ENCODE measurements around the gene PYCR2. TPM values are rescaled to one million over a fixed set of nuclear protein-coding genes. Genes with fewer than 3 reads are reported as not detected.
"Not testable (repeated sequence)": the region's sequence is repeated elsewhere in the genome, so short reads cannot be mapped to it uniquely, and the experiment has no call there.

PYCR2 gene
- total RNA-seq, 2 donors from 2014 or later, result 46.6 to 50.2 TPM

GRCh38 chr1:225888898-225889601, 35.0 kb downstream of the PYCR2 start, which contains the start of gene LEFTY1:
Gene LEFTY1, minus strand, starts transcription at chr1:225889146. Its CDS starts 80 bp downstream, at chr1:225889066.
- H3K27ac ChIP-seq, result no peak within 1 kb of the TSS
- H3K27me3 ChIP-seq (replicated peaks; ENCODE audit: insufficient read depth), result no peaks in the 10 kb centered on the region
- no peaks in the 10 kb centered on the region for H3K9me3 ChIP-seq
- no peaks in the 10 kb centered on the region for H3K36me3 ChIP-seq
- ATAC-seq (ENCODE audit: insufficient number of reproducible peaks, low FRiP score, low read depth) (no peak), DNase-seq (ENCODE audit: low spot score) (no peak)
- H3K4me1 ChIP-seq (ENCODE audit: control insufficient read depth in 1 of 2, low read depth in 2 of 2), result no peaks in the 10 kb centered on the region
- H3K4me3 ChIP-seq, result no peak within 1 kb of the TSS
- TF ChIP-seq, protein P1, sequence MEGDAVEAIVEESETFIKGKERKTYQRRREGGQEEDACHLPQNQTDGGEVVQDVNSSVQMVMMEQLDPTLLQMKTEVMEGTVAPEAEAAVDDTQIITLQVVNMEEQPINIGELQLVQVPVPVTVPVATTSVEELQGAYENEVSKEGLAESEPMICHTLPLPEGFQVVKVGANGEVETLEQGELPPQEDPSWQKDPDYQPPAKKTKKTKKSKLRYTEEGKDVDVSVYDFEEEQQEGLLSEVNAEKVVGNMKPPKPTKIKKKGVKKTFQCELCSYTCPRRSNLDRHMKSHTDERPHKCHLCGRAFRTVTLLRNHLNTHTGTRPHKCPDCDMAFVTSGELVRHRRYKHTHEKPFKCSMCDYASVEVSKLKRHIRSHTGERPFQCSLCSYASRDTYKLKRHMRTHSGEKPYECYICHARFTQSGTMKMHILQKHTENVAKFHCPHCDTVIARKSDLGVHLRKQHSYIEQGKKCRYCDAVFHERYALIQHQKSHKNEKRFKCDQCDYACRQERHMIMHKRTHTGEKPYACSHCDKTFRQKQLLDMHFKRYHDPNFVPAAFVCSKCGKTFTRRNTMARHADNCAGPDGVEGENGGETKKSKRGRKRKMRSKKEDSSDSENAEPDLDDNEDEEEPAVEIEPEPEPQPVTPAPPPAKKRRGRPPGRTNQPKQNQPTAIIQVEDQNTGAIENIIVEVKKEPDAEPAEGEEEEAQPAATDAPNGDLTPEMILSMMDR (IDR thresholded peaks at IDR 0.05), result no peak

GRCh38 chr1:225888289-225888897, 35.7 kb downstream of the PYCR2 start:
- Histone ChIP-seq H3K9me3 (no peaks in the 10 kb centered on the region), H3K27me3 (replicated peaks; ENCODE audit: insufficient read depth) (no peaks in the 10 kb centered on the region), H3K27ac (no peak overlapping the region), H3K4me1 (ENCODE audit: control insufficient read depth in 1 of 2, low read depth in 2 of 2) (peaks cover under 1% of the 10 kb centered on the region in 2 donors), H3K36me3 (no peaks in the 10 kb centered on the region), H3K4me3 (no peak overlapping the region)
- ATAC-seq (ENCODE audit: insufficient number of reproducible peaks, low FRiP score, low read depth), result no peak
- TF ChIP-seq, protein P1 (IDR thresholded peaks at IDR 0.05), result no peak
- no peak for DNase-seq (ENCODE audit: low spot score)

DNA sequence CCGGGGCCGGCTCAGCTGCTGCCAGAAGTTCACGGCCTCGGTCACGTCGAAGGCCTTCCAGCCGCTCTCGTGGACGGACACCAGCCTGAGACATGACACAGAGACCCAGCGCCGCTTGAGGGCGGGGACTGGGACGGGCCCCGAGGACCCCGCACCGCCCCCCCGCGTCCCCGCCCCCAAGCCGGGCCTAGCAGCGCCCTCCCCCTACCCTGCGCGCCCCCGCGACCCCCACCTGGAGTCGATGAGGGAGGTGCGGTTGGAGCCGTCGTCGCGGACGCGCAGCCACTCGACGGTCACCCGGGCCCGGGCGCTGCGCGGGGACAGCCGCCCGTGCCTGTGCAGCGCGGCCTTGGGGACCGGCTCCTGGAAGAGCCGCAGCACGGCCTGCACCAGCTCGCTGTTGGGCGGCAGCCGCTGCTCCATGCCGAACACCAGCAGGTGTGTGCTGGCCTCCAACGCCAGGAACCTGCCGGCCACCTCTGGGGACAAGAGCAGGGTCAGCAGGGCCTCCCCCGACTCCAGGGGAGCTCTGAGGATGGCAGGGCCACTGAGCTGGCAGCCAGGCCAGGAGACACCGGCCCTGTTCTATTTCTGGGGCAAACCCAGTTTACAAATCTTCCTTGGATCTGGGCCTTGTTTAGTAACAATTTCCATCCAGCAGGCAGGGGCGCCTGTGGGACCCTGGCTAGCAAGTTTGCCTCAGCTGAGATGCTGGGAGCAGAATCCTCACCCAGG, 36.3 kb downstream of the PYCR2 start:
- H3K4me3 ChIP-seq; H3K27me3 ChIP-seq (replicated peaks; ENCODE audit: insufficient read depth); H3K4me1 ChIP-seq (ENCODE audit: control insufficient read depth in 1 of 2, low read depth in 2 of 2); DNase-seq (ENCODE audit: low spot score); H3K27ac ChIP-seq; ATAC-seq (ENCODE audit: insufficient number of reproducible peaks, low FRiP score, low read depth); H3K9me3 ChIP-seq; H3K36me3 ChIP-seq: not testable (repeated sequence)

- Histone ChIP-seq H3K4me1 (ENCODE audit: control insufficient read depth in 1 of 2, low read depth in 2 of 2) (peaks cover 3 to 5% of the 10 kb centered on the region in 2 donors), H3K4me3 (no peak overlapping the region), H3K9me3 (no peaks in the 10 kb centered on the region), H3K27me3 (replicated peaks; ENCODE audit: insufficient read depth) (no peaks in the 10 kb centered on the region), H3K27ac (no peak overlapping the region), H3K36me3 (no peaks in the 10 kb centered on the region)
- no peak for ATAC-seq (ENCODE audit: insufficient number of reproducible peaks, low FRiP score, low read depth)
- no peak for DNase-seq (ENCODE audit: low spot score)
- TF ChIP-seq, protein P1 (IDR thresholded peaks at IDR 0.05), result no peak
Measured at GRCh38 chr1:225887030-225887314, 37.1 kb downstream of the PYCR2 start.

- TF ChIP-seq, protein P1 (IDR thresholded peaks at IDR 0.05), result no peak
- H3K27me3 ChIP-seq (replicated peaks; ENCODE audit: insufficient read depth), result no peaks in the 10 kb centered on the region
Measured at GRCh38 chr1:225886159-225887029, 37.7 kb downstream of the PYCR2 start.

More at GRCh38 chr1:225886159-225887029, 37.7 kb downstream of the PYCR2 start:
- Histone ChIP-seq H3K4me1 (ENCODE audit: control insufficient read depth in 1 of 2, low read depth in 2 of 2) (peaks cover 4 to 6% of the 10 kb centered on the region in 2 donors), H3K27ac (no peak overlapping the region), H3K9me3 (no peaks in the 10 kb centered on the region), H3K4me3 (no peak overlapping the region), H3K36me3 (no peaks in the 10 kb centered on the region)
- ATAC-seq (ENCODE audit: insufficient number of reproducible peaks, low FRiP score, low read depth) (no peak), DNase-seq (ENCODE audit: low spot score) (no peak)
